ENCODE data around the gene DDX3X. TPM values are rescaled to one million over a fixed set of nuclear protein-coding genes. Genes with fewer than 3 reads are reported as not detected.

The DDX3X gene
- total RNA-seq, 1 donor from 2014 or later = 264 TPM

GRCh38 chrX:41317477-41318208 is 16.3 kb upstream of the DDX3X start:
- no peak for DNase-seq (ENCODE audit: low spot score)
- no peak overlapping the region for H3K27ac Mint-ChIP-seq
- Histone ChIP-seq H3K4me3 (no peak overlapping the region), H3K4me2 (no peak overlapping the region), H3F3A (ENCODE audit: low read depth) (no peaks in the 10 kb centered on the region), H4K20me1 (ENCODE audit: low read depth) (no peaks in the 10 kb centered on the region), H3K4me1 (no peaks in the 10 kb centered on the region), H3K79me2 (ENCODE audit: low read depth) (no peaks in the 10 kb centered on the region), H3K36me3 (no peaks in the 10 kb centered on the region), H3K9me3 (ENCODE audit: low read depth) (no peaks in the 10 kb centered on the region), H3K27me3 (no peaks in the 10 kb centered on the region), H2AFZ (replicated peaks) (no peak overlapping the region), H3K9ac (no peak overlapping the region), H3K27ac (no peak overlapping the region)
- peaks cover 8% of the 10 kb centered on the region for H3K9me3 Mint-ChIP-seq
- peaks cover 4% of the 10 kb centered on the region for H3K27me3 Mint-ChIP-seq (ENCODE audit: insufficient read depth, low read depth)
- no peaks in the 10 kb centered on the region for H3K36me3 Mint-ChIP-seq
- no peak overlapping the region for H3K4me3 Mint-ChIP-seq
- TF ChIP-seq EZH2 (IDR thresholded peaks at IDR 0.05) = no peak
- no peak for TF ChIP-seq CTCF (IDR thresholded peaks at IDR 0.05)
- no peak for TF ChIP-seq EZH2phosphoT487 (IDR thresholded peaks at IDR 0.05)
- peaks cover 7% of the 10 kb centered on the region for H3K4me1 Mint-ChIP-seq

DNA sequence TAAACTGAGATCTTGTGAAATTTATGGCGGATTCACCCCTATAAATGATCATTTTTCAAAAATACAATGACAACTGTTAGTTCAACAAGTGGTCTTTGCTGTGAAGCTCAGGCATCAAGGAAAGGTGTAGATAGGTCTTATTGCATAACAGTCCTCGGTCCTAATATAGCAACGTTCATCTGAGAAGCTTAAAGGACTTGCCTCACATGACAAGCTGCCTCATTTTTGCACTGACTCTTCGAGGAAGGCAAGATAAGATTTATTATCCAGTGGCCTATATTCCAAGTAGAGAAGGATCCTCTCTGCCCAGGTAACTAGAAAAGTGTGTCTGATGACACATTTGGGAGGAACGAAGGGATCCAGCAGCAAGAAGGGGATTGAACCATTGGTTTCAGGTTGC is 13.6 kb upstream of the DDX3X start:
- no peak overlapping the region for H3K9ac ChIP-seq
- no peaks in the 10 kb centered on the region for H4K20me1 ChIP-seq (ENCODE audit: low read depth)
- H3K79me2 ChIP-seq (ENCODE audit: low read depth) = no peaks in the 10 kb centered on the region
- H3K4me2 ChIP-seq = no peak overlapping the region
- H3K27me3 Mint-ChIP-seq (ENCODE audit: insufficient read depth, low read depth) = peaks cover 4% of the 10 kb centered on the region
- H3K27ac Mint-ChIP-seq = no peak overlapping the region
- no peaks in the 10 kb centered on the region for H3K36me3 ChIP-seq
- H3K27me3 ChIP-seq = no peaks in the 10 kb centered on the region
- no peak overlapping the region for H3K27ac ChIP-seq
- H3F3A ChIP-seq (ENCODE audit: low read depth) = no peaks in the 10 kb centered on the region
- H3K9me3 ChIP-seq (ENCODE audit: low read depth) = no peaks in the 10 kb centered on the region
- no peaks in the 10 kb centered on the region for H3K36me3 Mint-ChIP-seq
- peaks cover 11% of the 10 kb centered on the region for H3K9me3 Mint-ChIP-seq
- H3K4me3 ChIP-seq = no peak overlapping the region
- H3K4me1 ChIP-seq = no peaks in the 10 kb centered on the region
- TF ChIP-seq CTCF (IDR thresholded peaks at IDR 0.05) (no peak), EZH2 (IDR thresholded peaks at IDR 0.05) (no peak), EZH2phosphoT487 (IDR thresholded peaks at IDR 0.05) (no peak)
- no peaks in the 10 kb centered on the region for H3K4me1 Mint-ChIP-seq
- H2AFZ ChIP-seq (replicated peaks) = no peak overlapping the region
- no peak for DNase-seq (ENCODE audit: low spot score)
- no peak overlapping the region for H3K4me3 Mint-ChIP-seq

DNA sequence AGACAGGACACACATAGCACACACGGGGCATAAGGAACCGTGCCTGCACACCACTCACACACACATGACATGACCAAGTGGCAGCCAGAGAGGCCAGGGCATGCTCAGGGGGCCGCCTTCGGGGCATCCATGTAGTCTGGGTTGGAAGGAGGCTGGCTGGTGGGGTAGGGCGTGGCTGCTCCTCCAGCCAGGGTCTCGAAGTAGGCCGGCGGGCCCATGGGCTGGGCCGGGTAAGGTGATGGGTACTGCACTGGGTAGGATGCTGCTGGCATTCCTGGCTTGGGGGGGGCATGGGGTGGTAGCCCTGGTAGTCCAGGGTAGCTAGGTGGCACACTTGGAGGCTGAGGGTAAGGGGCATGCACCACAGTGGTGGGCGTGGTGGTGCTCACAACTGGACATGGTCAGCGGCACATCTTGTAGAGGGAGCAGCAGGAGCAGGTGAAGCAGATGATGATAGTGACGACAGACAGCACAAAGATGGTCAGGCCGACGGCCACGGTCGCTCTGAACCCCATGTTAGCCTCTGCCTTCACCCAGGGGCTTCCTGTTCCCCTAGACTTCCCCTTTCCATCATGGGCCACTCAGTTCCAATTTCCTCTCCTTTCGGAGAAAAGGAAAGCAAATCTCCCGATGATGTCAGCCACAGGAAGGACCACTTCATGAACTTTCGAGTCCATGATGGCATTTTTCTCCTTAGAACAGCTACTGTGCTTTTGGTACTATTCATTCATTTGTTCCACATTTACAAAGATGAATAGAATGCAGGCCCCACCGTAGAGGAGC is 10.9 kb upstream of the DDX3X start:
- H3K27ac Mint-ChIP-seq = no peak overlapping the region
- no peaks in the 10 kb centered on the region for H3K36me3 ChIP-seq
- no peak overlapping the region for H3K27ac ChIP-seq
- no peaks in the 10 kb centered on the region for H3K36me3 Mint-ChIP-seq
- H3K4me1 ChIP-seq = no peaks in the 10 kb centered on the region
- no peak overlapping the region for H2AFZ ChIP-seq (replicated peaks)
- H3K9me3 ChIP-seq (ENCODE audit: low read depth) = no peaks in the 10 kb centered on the region
- no peaks in the 10 kb centered on the region for H3K4me1 Mint-ChIP-seq
- peaks cover 2% of the 10 kb centered on the region for H3K27me3 Mint-ChIP-seq (ENCODE audit: insufficient read depth, low read depth)
- H3K4me2 ChIP-seq = no peak overlapping the region
- H3K27me3 ChIP-seq = no peaks in the 10 kb centered on the region
- no peaks in the 10 kb centered on the region for H3K79me2 ChIP-seq (ENCODE audit: low read depth)
- H3K4me3 ChIP-seq = no peak overlapping the region
- H3K9ac ChIP-seq = no peak overlapping the region
- no peaks in the 10 kb centered on the region for H3F3A ChIP-seq (ENCODE audit: low read depth)
- TF ChIP-seq EZH2 (IDR thresholded peaks at IDR 0.05) = no peak
- TF ChIP-seq CTCF (IDR thresholded peaks at IDR 0.05) = no peak
- no peak for TF ChIP-seq EZH2phosphoT487 (IDR thresholded peaks at IDR 0.05)
- peaks cover 12% of the 10 kb centered on the region for H3K9me3 Mint-ChIP-seq
- no peak overlapping the region for H3K4me3 Mint-ChIP-seq
- H4K20me1 ChIP-seq (ENCODE audit: low read depth) = no peaks in the 10 kb centered on the region
- DNase-seq (ENCODE audit: low spot score) = no peak

Data from neural progenitor cell (in vitro differentiated cells).